ENCODE measurements around the gene JMJD1C. TPM values are rescaled to one million over a fixed set of nuclear protein-coding genes. Genes with fewer than 3 reads are reported as not detected.
"Not testable (repeated sequence)": the region's sequence is repeated elsewhere in the genome, so short reads cannot be mapped to it uniquely, and the experiment has no call there.

JMJD1C gene
- polyA plus RNA-seq, 2 donors: 22.0 to 49.1 TPM

DNA sequence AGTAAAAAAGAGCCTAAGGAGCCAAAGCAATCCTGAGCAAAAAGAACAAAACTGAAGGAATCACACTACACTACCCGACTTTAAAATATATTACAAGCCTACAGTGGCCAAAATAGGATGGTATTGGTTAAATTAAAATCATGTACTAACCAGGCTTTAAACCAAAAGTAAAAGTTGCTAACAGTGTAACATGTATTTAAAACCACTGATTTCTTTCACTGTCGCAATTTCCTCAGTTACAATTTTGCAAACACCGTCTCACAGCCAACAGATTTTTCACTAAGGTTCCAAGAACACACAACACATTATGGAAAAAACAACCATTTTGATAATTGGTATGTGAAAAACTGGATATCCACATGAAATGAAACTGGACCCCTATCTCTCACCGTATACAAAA is 74.0 kb downstream of the JMJD1C start:
- 85 to 88% methylated on average over 4 of the region's 4 CpGs for WGBS, 2 donors
- no peaks in the 10 kb centered on the region for H3K9me3 ChIP-seq (ENCODE audit: control insufficient read depth in 2 of 2, insufficient read depth in 1 of 2, low read depth in 1 of 2, low read length in 1 of 2)
- no peaks in the 10 kb centered on the region for H3K4me1 ChIP-seq (ENCODE audit: control insufficient read depth in 2 of 2, insufficient read depth in 2 of 2, low read length in 1 of 2)
- no peaks in the 10 kb centered on the region for H3K27me3 ChIP-seq (ENCODE audit: control insufficient read depth in 1 of 2, insufficient read depth in 2 of 2, low read length in 2 of 2)
- H3K4me3 ChIP-seq (ENCODE audit: low read depth in 1 of 2, low read length in 2 of 2): no peak overlapping the region
- no peak overlapping the region for H3K27ac ChIP-seq (ENCODE audit: low read depth in 2 of 2, low read length in 1 of 2)
- H3K36me3 ChIP-seq (ENCODE audit: control insufficient read depth in 2 of 2, insufficient read depth in 2 of 2, low read length in 1 of 2): no peaks in the 10 kb centered on the region

DNA sequence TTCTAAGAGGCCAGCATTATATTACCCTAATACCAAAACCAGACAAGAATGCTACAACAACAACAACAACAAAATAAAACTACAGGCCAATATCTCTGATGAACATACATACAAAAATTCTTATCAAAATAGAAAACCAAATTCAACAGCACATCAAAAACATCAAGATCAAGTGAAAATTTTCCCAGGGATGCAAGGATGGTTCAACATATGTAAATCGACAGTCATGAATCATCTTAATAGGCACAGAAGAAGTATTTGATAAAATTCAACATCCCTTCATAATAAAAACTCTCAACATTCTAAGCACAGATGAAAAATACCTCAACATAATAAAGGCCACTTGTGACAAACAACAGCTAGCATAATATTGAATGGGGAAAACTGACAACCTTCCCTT is 75.3 kb downstream of the JMJD1C start:
- 96 to 97% methylated on average over 1 of the region's 1 CpG for WGBS, 2 donors
- H3K4me1 ChIP-seq (ENCODE audit: control insufficient read depth in 2 of 2, insufficient read depth in 2 of 2, low read length in 1 of 2): no peaks in the 10 kb centered on the region
- H3K27ac ChIP-seq (ENCODE audit: low read depth in 2 of 2, low read length in 1 of 2): no peak overlapping the region
- no peak overlapping the region for H3K4me3 ChIP-seq (ENCODE audit: low read depth in 1 of 2, low read length in 2 of 2)
- H3K27me3 ChIP-seq (ENCODE audit: control insufficient read depth in 1 of 2, insufficient read depth in 2 of 2, low read length in 2 of 2): no peaks in the 10 kb centered on the region
- no peaks in the 10 kb centered on the region for H3K36me3 ChIP-seq (ENCODE audit: control insufficient read depth in 2 of 2, insufficient read depth in 2 of 2, low read length in 1 of 2)
- H3K9me3 ChIP-seq (ENCODE audit: control insufficient read depth in 2 of 2, insufficient read depth in 1 of 2, low read depth in 1 of 2, low read length in 1 of 2): no peaks in the 10 kb centered on the region

DNA sequence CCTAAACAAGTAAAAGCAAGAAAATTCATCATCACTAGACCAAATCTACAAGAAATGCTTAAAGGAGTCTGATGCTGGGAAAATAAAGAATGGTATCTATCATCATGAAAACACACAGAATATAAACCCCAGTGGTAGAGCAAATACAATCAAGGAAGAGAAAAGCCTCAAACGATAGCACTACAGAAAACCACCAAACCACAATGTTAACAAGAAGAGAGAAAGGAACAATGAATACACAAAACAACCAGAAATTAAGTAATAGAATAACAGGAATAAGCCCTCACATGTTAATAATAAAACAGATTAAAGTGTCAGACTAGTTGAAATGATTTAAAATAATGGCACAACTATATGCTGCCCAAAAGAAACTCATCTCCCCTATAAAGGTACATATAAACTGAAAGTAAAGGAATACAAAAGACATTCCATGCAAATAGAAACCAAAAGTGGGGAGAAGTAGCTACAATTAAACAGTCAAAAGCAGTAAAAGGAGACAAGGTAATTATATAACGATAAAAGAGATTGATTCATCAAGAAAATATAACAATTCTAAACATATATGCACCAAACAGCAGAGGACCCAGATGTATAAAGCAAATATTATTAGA is 77.3 kb downstream of the JMJD1C start:
- H3K27ac ChIP-seq (ENCODE audit: low read depth in 2 of 2, low read length in 1 of 2): no peak overlapping the region

DNA sequence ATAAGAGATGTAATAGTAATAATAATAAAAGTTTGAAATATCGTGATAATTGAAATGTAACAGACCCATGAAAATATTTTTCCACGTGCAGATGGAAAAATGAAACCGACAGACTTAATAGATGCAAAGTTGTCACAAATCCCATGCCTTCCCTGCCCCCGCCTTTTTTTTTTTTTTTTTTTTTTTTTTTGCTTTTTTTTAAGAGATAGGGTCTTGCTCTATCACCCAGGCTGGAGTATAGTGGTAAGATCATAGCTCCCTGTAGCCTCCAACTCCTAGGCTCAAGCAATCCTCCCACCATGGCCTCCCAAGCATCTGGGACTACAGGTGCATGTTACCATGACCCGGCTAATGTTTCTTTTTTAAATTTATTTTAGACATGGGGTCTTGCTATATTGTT is 80.5 kb downstream of the JMJD1C start:
- no peaks in the 10 kb centered on the region for H3K27me3 ChIP-seq (ENCODE audit: control insufficient read depth in 1 of 2, insufficient read depth in 2 of 2, low read length in 2 of 2)
- no peaks in the 10 kb centered on the region for H3K36me3 ChIP-seq (ENCODE audit: control insufficient read depth in 2 of 2, insufficient read depth in 2 of 2, low read length in 1 of 2)
- H3K27ac ChIP-seq (ENCODE audit: low read depth in 2 of 2, low read length in 1 of 2): no peak overlapping the region
- no peaks in the 10 kb centered on the region for H3K4me1 ChIP-seq (ENCODE audit: control insufficient read depth in 2 of 2, insufficient read depth in 2 of 2, low read length in 1 of 2)
- H3K9me3 ChIP-seq (ENCODE audit: control insufficient read depth in 2 of 2, insufficient read depth in 1 of 2, low read depth in 1 of 2, low read length in 1 of 2): no peaks in the 10 kb centered on the region
- 90 to 93% methylated on average over 5 of the region's 5 CpGs for WGBS, 2 donors
- H3K4me3 ChIP-seq (ENCODE audit: low read depth in 1 of 2, low read length in 2 of 2): no peak overlapping the region

More for the DNA sequence above, 77.3 kb downstream of the JMJD1C start:
- H3K36me3 ChIP-seq (ENCODE audit: control insufficient read depth in 2 of 2, insufficient read depth in 2 of 2, low read length in 1 of 2): no peaks in the 10 kb centered on the region
- H3K9me3 ChIP-seq (ENCODE audit: control insufficient read depth in 2 of 2, insufficient read depth in 1 of 2, low read depth in 1 of 2, low read length in 1 of 2): no peaks in the 10 kb centered on the region
- no peak overlapping the region for H3K4me3 ChIP-seq (ENCODE audit: low read depth in 1 of 2, low read length in 2 of 2)
- no peaks in the 10 kb centered on the region for H3K4me1 ChIP-seq (ENCODE audit: control insufficient read depth in 2 of 2, insufficient read depth in 2 of 2, low read length in 1 of 2)
- H3K27me3 ChIP-seq (ENCODE audit: control insufficient read depth in 1 of 2, insufficient read depth in 2 of 2, low read length in 2 of 2): no peaks in the 10 kb centered on the region
- 51 to 58% methylated on average over 2 of the region's 2 CpGs for WGBS, 2 donors

DNA sequence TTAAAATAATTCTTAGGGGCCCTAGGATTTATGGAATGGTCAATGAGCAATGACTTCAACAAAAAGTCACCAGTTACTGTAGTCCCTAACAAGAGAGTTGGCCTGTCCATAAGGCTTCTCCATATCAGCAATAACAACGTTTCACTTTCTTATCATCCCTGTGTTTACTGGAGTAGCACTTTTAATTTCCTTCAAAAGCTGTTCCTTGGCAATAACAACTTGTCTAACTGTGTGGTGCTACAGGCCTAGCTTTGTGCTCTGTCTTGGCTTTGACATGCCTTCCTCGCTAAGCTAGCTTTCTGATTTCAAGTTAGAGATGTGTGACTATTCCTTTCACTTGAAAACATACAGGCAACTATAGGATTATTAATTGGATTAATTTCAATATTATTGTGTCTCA is 81.1 kb downstream of the JMJD1C start:
- no peak overlapping the region for H3K27ac ChIP-seq (ENCODE audit: low read depth in 2 of 2, low read length in 1 of 2)
- H3K9me3 ChIP-seq (ENCODE audit: control insufficient read depth in 2 of 2, insufficient read depth in 1 of 2, low read depth in 1 of 2, low read length in 1 of 2): no peaks in the 10 kb centered on the region
- 57 to 69% methylated on average over 2 of the region's 2 CpGs for WGBS, 2 donors
- no peaks in the 10 kb centered on the region for H3K4me1 ChIP-seq (ENCODE audit: control insufficient read depth in 2 of 2, insufficient read depth in 2 of 2, low read length in 1 of 2)
- no peak overlapping the region for H3K4me3 ChIP-seq (ENCODE audit: low read depth in 1 of 2, low read length in 2 of 2)
- H3K36me3 ChIP-seq (ENCODE audit: control insufficient read depth in 2 of 2, insufficient read depth in 2 of 2, low read length in 1 of 2): no peaks in the 10 kb centered on the region
- no peaks in the 10 kb centered on the region for H3K27me3 ChIP-seq (ENCODE audit: control insufficient read depth in 1 of 2, insufficient read depth in 2 of 2, low read length in 2 of 2)

DNA sequence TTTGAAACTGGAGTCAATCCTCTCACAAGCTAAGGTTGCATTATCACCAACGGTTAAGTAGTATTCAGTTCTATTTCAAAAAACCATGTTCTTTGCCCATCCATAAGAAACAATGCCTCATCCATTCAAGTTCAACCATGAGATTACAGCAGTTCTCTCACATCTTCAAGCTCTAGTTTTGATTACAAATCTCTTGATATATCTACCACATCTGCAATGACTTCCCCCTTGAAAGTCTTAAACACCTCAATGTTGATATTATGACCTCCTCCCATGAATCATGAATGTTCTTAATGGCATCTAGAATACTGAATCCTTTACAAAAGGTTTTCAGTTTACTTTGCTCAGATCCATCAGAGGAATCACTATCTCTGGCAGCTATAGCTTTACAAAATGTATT is 81.8 kb downstream of the JMJD1C start:
- H3K36me3 ChIP-seq (ENCODE audit: control insufficient read depth in 2 of 2, insufficient read depth in 2 of 2, low read length in 1 of 2): no peaks in the 10 kb centered on the region
- no peaks in the 10 kb centered on the region for H3K9me3 ChIP-seq (ENCODE audit: control insufficient read depth in 2 of 2, insufficient read depth in 1 of 2, low read depth in 1 of 2, low read length in 1 of 2)
- 88 to 90% methylated on average over 1 of the region's 1 CpG for WGBS, 2 donors
- H3K4me3 ChIP-seq (ENCODE audit: low read depth in 1 of 2, low read length in 2 of 2): no peak overlapping the region
- no peak overlapping the region for H3K27ac ChIP-seq (ENCODE audit: low read depth in 2 of 2, low read length in 1 of 2)
- H3K27me3 ChIP-seq (ENCODE audit: control insufficient read depth in 1 of 2, insufficient read depth in 2 of 2, low read length in 2 of 2): no peaks in the 10 kb centered on the region
- no peaks in the 10 kb centered on the region for H3K4me1 ChIP-seq (ENCODE audit: control insufficient read depth in 2 of 2, insufficient read depth in 2 of 2, low read length in 1 of 2)

DNA sequence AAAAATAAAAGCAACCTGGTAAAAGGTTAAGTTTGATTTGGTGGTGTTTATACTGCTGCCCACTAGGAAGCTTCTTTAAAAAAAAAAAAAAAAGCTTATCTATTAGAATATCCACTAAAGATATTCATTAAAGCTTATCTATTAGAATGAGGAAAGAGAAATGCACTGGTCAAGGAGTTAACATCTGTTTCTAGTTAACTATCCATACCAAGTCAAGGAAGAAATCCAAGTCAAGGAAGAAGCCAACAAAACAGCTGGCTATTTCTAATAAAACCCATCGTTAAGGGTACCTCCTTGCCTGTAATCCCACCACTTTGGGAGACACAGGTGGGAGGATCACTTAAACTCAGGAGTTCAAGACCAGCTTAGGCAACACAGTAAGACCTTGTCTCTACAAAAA is 82.6 kb downstream of the JMJD1C start:
- H3K27me3 ChIP-seq (ENCODE audit: control insufficient read depth in 1 of 2, insufficient read depth in 2 of 2, low read length in 2 of 2): no peaks in the 10 kb centered on the region
- no peak overlapping the region for H3K4me3 ChIP-seq (ENCODE audit: low read depth in 1 of 2, low read length in 2 of 2)
- H3K4me1 ChIP-seq (ENCODE audit: control insufficient read depth in 2 of 2, insufficient read depth in 2 of 2, low read length in 1 of 2): no peaks in the 10 kb centered on the region
- H3K36me3 ChIP-seq (ENCODE audit: control insufficient read depth in 2 of 2, insufficient read depth in 2 of 2, low read length in 1 of 2): no peaks in the 10 kb centered on the region
- WGBS, 2 donors: 47 to 73% methylated on average over 1 of the region's 1 CpG
- H3K27ac ChIP-seq (ENCODE audit: low read depth in 2 of 2, low read length in 1 of 2): no peak overlapping the region
- H3K9me3 ChIP-seq (ENCODE audit: control insufficient read depth in 2 of 2, insufficient read depth in 1 of 2, low read depth in 1 of 2, low read length in 1 of 2): no peaks in the 10 kb centered on the region

DNA sequence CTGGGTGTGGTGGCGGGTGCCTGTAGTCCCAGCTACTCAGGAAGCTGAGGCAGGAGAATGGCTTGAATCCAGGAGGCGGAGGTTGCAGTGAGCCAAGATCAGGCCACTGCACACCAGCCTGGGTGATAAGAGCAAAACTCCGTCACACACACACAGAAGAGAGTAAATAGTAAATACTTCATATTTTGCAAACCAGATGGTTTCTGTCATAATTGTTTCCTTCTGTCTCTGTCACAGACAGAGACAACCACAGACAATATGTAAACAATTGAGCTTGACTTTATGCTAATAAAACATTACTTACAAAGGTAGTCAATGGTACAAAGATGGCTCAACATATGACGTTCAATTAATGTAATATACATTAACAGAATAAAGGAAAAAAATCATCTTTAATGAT is 83.7 kb downstream of the JMJD1C start:
- no peaks in the 10 kb centered on the region for H3K36me3 ChIP-seq (ENCODE audit: control insufficient read depth in 2 of 2, insufficient read depth in 2 of 2, low read length in 1 of 2)
- H3K4me3 ChIP-seq (ENCODE audit: low read depth in 1 of 2, low read length in 2 of 2): no peak overlapping the region
- no peaks in the 10 kb centered on the region for H3K27me3 ChIP-seq (ENCODE audit: control insufficient read depth in 1 of 2, insufficient read depth in 2 of 2, low read length in 2 of 2)
- no peak overlapping the region for H3K27ac ChIP-seq (ENCODE audit: low read depth in 2 of 2, low read length in 1 of 2)
- H3K4me1 ChIP-seq (ENCODE audit: control insufficient read depth in 2 of 2, insufficient read depth in 2 of 2, low read length in 1 of 2): no peaks in the 10 kb centered on the region
- no peaks in the 10 kb centered on the region for H3K9me3 ChIP-seq (ENCODE audit: control insufficient read depth in 2 of 2, insufficient read depth in 1 of 2, low read depth in 1 of 2, low read length in 1 of 2)
- 89 to 93% methylated on average over 4 of the region's 4 CpGs for WGBS, 2 donors

DNA sequence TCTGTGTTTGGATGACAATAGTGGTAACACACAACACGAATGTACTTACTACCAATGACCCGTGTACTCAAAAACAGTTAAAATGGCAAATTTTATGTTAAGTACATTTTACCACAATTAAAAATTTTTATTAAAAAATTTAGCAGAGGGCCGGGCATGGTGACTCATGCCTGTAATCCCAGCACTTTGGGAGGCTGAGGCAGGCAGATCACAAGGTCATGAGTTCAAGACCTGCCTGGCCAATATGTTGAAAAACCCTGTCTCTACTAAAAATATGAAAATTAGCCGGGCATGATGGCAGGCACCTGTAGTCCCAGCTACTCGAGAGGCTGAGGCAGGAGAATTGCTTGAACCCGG is 88.5 kb downstream of the JMJD1C start:
- not testable (repeated sequence) for H3K4me1 ChIP-seq (ENCODE audit: control insufficient read depth in 2 of 2, insufficient read depth in 2 of 2, low read length in 1 of 2); H3K27me3 ChIP-seq (ENCODE audit: control insufficient read depth in 1 of 2, insufficient read depth in 2 of 2, low read length in 2 of 2); H3K36me3 ChIP-seq (ENCODE audit: control insufficient read depth in 2 of 2, insufficient read depth in 2 of 2, low read length in 1 of 2); H3K4me3 ChIP-seq (ENCODE audit: low read depth in 1 of 2, low read length in 2 of 2); H3K9me3 ChIP-seq (ENCODE audit: control insufficient read depth in 2 of 2, insufficient read depth in 1 of 2, low read depth in 1 of 2, low read length in 1 of 2); H3K27ac ChIP-seq (ENCODE audit: low read depth in 2 of 2, low read length in 1 of 2)
- 80 to 88% methylated on average over 6 of the region's 6 CpGs for WGBS, 2 donors

DNA sequence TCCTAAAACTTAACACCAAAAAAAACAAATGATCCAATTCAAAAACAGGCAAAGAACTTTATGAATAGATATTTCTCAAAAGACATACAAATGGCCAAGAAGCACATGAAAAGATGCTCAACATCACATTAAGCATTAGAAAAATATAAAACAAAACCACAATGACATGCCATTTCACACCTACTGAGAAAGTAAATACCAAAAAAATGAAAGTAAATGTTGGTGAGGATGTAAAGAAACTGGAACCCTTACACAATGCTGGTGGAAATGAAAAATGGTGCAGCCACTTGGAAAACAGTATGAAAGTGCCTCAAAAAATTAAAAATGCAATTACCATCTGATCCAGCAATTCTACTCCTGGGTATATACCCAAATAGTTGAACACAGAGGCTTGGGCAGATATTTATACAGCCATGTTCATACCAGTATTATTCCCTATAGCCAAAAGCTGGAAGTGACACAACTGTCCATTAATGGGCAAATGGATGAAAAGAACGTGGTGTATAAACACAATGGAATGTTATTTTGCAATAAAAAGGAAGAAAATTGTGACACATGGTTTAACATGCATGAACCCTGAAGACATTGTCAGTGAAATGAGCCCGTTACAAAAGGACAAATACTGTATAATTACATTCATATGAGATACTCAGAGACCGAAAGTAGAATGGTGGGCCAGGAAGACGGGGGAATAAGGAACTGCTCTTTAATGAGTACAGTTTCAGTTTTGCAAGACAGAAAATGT is 89.0 kb downstream of the JMJD1C start:
- H3K27ac ChIP-seq (ENCODE audit: low read depth in 2 of 2, low read length in 1 of 2): no peak overlapping the region

More for the DNA sequence above, 89.0 kb downstream of the JMJD1C start:
- 77 to 84% methylated on average over 4 of the region's 4 CpGs for WGBS, 2 donors
- H3K36me3 ChIP-seq (ENCODE audit: control insufficient read depth in 2 of 2, insufficient read depth in 2 of 2, low read length in 1 of 2): no peaks in the 10 kb centered on the region
- H3K4me1 ChIP-seq (ENCODE audit: control insufficient read depth in 2 of 2, insufficient read depth in 2 of 2, low read length in 1 of 2): no peaks in the 10 kb centered on the region
- H3K9me3 ChIP-seq (ENCODE audit: control insufficient read depth in 2 of 2, insufficient read depth in 1 of 2, low read depth in 1 of 2, low read length in 1 of 2): no peaks in the 10 kb centered on the region
- no peaks in the 10 kb centered on the region for H3K27me3 ChIP-seq (ENCODE audit: control insufficient read depth in 1 of 2, insufficient read depth in 2 of 2, low read length in 2 of 2)
- no peak overlapping the region for H3K4me3 ChIP-seq (ENCODE audit: low read depth in 1 of 2, low read length in 2 of 2)

Data from esophagus (tissue), 2 donors.